Right lung (tissue), 5 donors: ENCODE measurements around the gene MDM1. TPM values are rescaled to one million over a fixed set of nuclear protein-coding genes. Genes with fewer than 3 reads are reported as not detected.

ENCODE experiments used
- DNase-seq, 2 donors: peaks; one replicate each; pipeline ENCODE4 v3.0.0-alpha.2; 2013
- polyA plus RNA-seq, 5 donors: library from polyadenylated mRNA; unstranded; fragments of 120-200 nt; gene quantifications; one replicate each; pipeline versions ENCODE4 v1.2.1 to v1.2.3, GENCODE V29; 2013; ENCODE audit warnings: inconsistent platforms in 1 of 5, low replicate concordance in 1 of 5; ENCODE audit not compliant: insufficient read length in 5 of 5, insufficient read depth in 1 of 5

MDM1 gene
- polyA plus RNA-seq, 5 donors, result 30.8 to 48.9 (median 44.2) TPM

GRCh38 chr12:68279227-68280054 is 52.7 kb downstream of the MDM1 start:
- peak; percentile 15 to 36 for DNase-seq

- no peak for DNase-seq
Observed at GRCh38 chr12:68276402-68276930, 55.7 kb downstream of the MDM1 start.

- no peak for DNase-seq
Observed at GRCh38 chr12:68272732-68273131, 59.4 kb downstream of the MDM1 start.

GRCh38 chr12:68271346-68271745 is 60.8 kb downstream of the MDM1 start:
- DNase-seq, result no peak

- DNase-seq, result no peak
Observed at GRCh38 chr12:68270358-68270757, 61.8 kb downstream of the MDM1 start.

- DNase-seq, result no peak
Observed at GRCh38 chr12:68269779-68270178, 62.4 kb downstream of the MDM1 start.

- DNase-seq, result no peak
Observed at GRCh38 chr12:68268967-68269366, 63.2 kb downstream of the MDM1 start.

- no peak for DNase-seq
Observed at GRCh38 chr12:68267892-68268396, 64.2 kb downstream of the MDM1 start.

- DNase-seq, result no peak
Observed at GRCh38 chr12:68264857-68265256, 67.3 kb downstream of the MDM1 start.

GRCh38 chr12:68264158-68264855 is 67.9 kb downstream of the MDM1 start:
- no peak for DNase-seq

- DNase-seq, result no peak
Observed at GRCh38 chr12:68263366-68263765, 68.8 kb downstream of the MDM1 start.

GRCh38 chr12:68261896-68262295 is 70.3 kb downstream of the MDM1 start:
- no peak for DNase-seq

- DNase-seq, result no peak
Observed at GRCh38 chr12:68260153-68260552, 72.0 kb downstream of the MDM1 start.

- DNase-seq, result no peak
Observed at GRCh38 chr12:68259318-68259940, 72.7 kb downstream of the MDM1 start.

GRCh38 chr12:68253504-68253903 is 78.7 kb downstream of the MDM1 start, which contains the start of gene IL22:
IL22 (minus strand) TSS chr12:68253604; CDS start chr12:68253448, 156 bp downstream.
- DNase-seq, result no peak

GRCh38 chr12:68252077-68252476 is 80.1 kb downstream of the MDM1 start:
- DNase-seq, result no peak

- DNase-seq, result no peak
Observed at GRCh38 chr12:68250454-68250853, 81.7 kb downstream of the MDM1 start.

- no peak for DNase-seq
Observed at GRCh38 chr12:68247785-68248184, 84.4 kb downstream of the MDM1 start.

GRCh38 chr12:68246350-68246749 is 85.8 kb downstream of the MDM1 start:
- no peak for DNase-seq

GRCh38 chr12:68245180-68246021 is 86.8 kb downstream of the MDM1 start:
- DNase-seq, result peak; percentile 58 to 63
